HepG2 (cell line): ENCODE measurements around the gene GSS. TPM values are rescaled to one million over a fixed set of nuclear protein-coding genes. Genes with fewer than 3 reads are reported as not detected.

Experiments used
- AKAP8 ChIP-seq: sonication (generic); formaldehyde crosslinking; IDR thresholded peaks from 2 replicates; pipeline ENCODE4 v1.5.1; 2020; ENCODE audit warnings: mild to moderate bottlenecking, missing genetic modification reagents
- BORCS8-MEF2B ChIP-seq: sonication (generic); formaldehyde crosslinking; IDR thresholded peaks from 2 replicates; pipeline ENCODE4 v1.8.0; 2022; ENCODE audit warnings: mild to moderate bottlenecking, missing genetic modification reagents
- CHD4 ChIP-seq: fragments of 200-600 bp; sonication (generic); IDR thresholded peaks from 2 replicates; pipeline ENCODE4 v1.7.0; 2017; ENCODE audit warnings: mild to moderate bottlenecking, low read length, borderline replicate concordance
- ETV5 ChIP-seq: IDR thresholded peaks from 2 replicates; pipeline ENCODE4 v1.6.1; 2018; ENCODE audit warnings: missing biosample characterization, missing genetic modification reagents, inconsistent platforms, borderline replicate concordance
- HNRNPL ChIP-seq: fragments of 200-400 bp; formaldehyde crosslinking; IDR thresholded peaks from 2 replicates; pipeline ENCODE4 v1.6.1; 2017; ENCODE audit warnings: mild to moderate bottlenecking, low read depth, low read length
- HOXA5 ChIP-seq: sonication (generic); formaldehyde crosslinking; IDR thresholded peaks from 2 replicates; pipeline ENCODE4 v1.4.0; 2020; ENCODE audit warnings: missing genetic modification reagents
- JARID2 ChIP-seq: sonication (generic); formaldehyde crosslinking; IDR thresholded peaks from 2 replicates; pipeline ENCODE4 v1.8.1; 2023; ENCODE audit warnings: missing genetic modification reagents, inconsistent platforms; ENCODE audit not compliant: insufficient replicate concordance
- NAIF1 ChIP-seq: sonication (generic); formaldehyde crosslinking; IDR thresholded peaks from 2 replicates; pipeline ENCODE4 v1.5.0; 2020; ENCODE audit warnings: mild to moderate bottlenecking, missing genetic modification reagents, borderline replicate concordance
- NFATC3 ChIP-seq: sonication (generic); formaldehyde crosslinking; IDR thresholded peaks from 2 replicates; pipeline ENCODE4 v1.5.1; 2020; ENCODE audit warnings: mild to moderate bottlenecking, missing genetic modification reagents
- PRPF4 ChIP-seq: fragments of 200-400 bp; formaldehyde crosslinking; IDR thresholded peaks from 2 replicates; pipeline ENCODE4 v1.6.1; 2016; ENCODE audit warnings: low read length, low read depth; ENCODE audit not compliant: poor library complexity, severe bottlenecking
- REL ChIP-seq: sonication (generic); formaldehyde crosslinking; conservative IDR thresholded peaks from 2 replicates; pipeline ENCODE4 v1.8.0; 2022; ENCODE audit warnings: mild to moderate bottlenecking, missing genetic modification reagents, moderate library complexity
- SMAD9 ChIP-seq: sonication (generic); formaldehyde crosslinking; IDR thresholded peaks from 2 replicates; pipeline ENCODE4 v1.5.1; 2020; ENCODE audit warnings: mild to moderate bottlenecking, missing genetic modification reagents
- SMARCE1 ChIP-seq: fragments of 450-650 bp; IDR thresholded peaks from 2 replicates; pipeline ENCODE4 v1.6.1; 2017; ENCODE audit warnings: borderline replicate concordance
- SMYD3 ChIP-seq: sonication (generic); formaldehyde crosslinking; IDR thresholded peaks from 2 replicates; pipeline ENCODE4 v1.8.1; 2023; ENCODE audit warnings: mild to moderate bottlenecking, missing genetic modification reagents
- TAF1 ChIP-seq: sonication (generic); formaldehyde crosslinking; IDR thresholded peaks from 2 replicates; pipeline ENCODE4 v1.4.0; 2020; ENCODE audit warnings: missing genetic modification reagents
- YEATS2 ChIP-seq: sonication (generic); formaldehyde crosslinking; IDR thresholded peaks from 2 replicates; pipeline ENCODE4 v1.4.0; 2020; ENCODE audit warnings: missing genetic modification reagents, borderline replicate concordance
- ZNF224 ChIP-seq: sonication (generic); formaldehyde crosslinking; IDR thresholded peaks from 2 replicates; pipeline ENCODE4 v1.5.0; 2020; ENCODE audit warnings: mild to moderate bottlenecking, missing genetic modification reagents
- ZNF282 ChIP-seq: fragments of 450-650 bp; IDR thresholded peaks from 2 replicates; pipeline ENCODE4 v1.6.1; 2018; ENCODE audit not compliant: partially characterized antibody
- ZNF672 ChIP-seq: sonication (generic); formaldehyde crosslinking; IDR thresholded peaks from 2 replicates; pipeline ENCODE4 v1.8.1; 2022; ENCODE audit warnings: missing genetic modification reagents
- ZNF747 ChIP-seq: sonication (generic); formaldehyde crosslinking; IDR thresholded peaks from 2 replicates; pipeline ENCODE4 v1.8.1; 2023; ENCODE audit warnings: missing genetic modification reagents, mild to moderate bottlenecking, borderline replicate concordance
- ZNF773 ChIP-seq: sonication (generic); formaldehyde crosslinking; IDR thresholded peaks from 2 replicates; pipeline ENCODE4 v1.4.0; 2020; ENCODE audit warnings: missing genetic modification reagents, borderline replicate concordance
- ZNF841 ChIP-seq: sonication (generic); formaldehyde crosslinking; IDR thresholded peaks from 2 replicates; pipeline ENCODE4 v1.8.1; 2023; ENCODE audit warnings: missing genetic modification reagents, borderline replicate concordance
- ZSCAN25 ChIP-seq: sonication (generic); formaldehyde crosslinking; IDR thresholded peaks from 2 replicates; pipeline ENCODE4 v1.8.0; 2022; ENCODE audit warnings: mild to moderate bottlenecking, missing genetic modification reagents
- polyA plus RNA-seq, 8 experiments: library from polyadenylated mRNA; depleted of rRNA in 3 of 8; stranded (reverse) in 7 of 8; unstranded in 1 of 8; fragments of >200 nt; fragmentation: Illumina TruSeq in 4 of 8; extraction: Trizol in 4 of 8; gene quantifications; 2 replicates each; pipeline versions ENCODE4 v1.2.1 to v1.2.3, GENCODE V29; 2011 to 2016; ENCODE audit warnings: low read depth in 4 of 8, missing spikeins in 1 of 8, mixed read lengths in 1 of 8; ENCODE audit not compliant: insufficient read depth in 1 of 8
- total RNA-seq, 5 experiments: library from RNA; depleted of rRNA; stranded (reverse); fragments of >200 nt; fragmentation: Illumina TruSeq; extraction: Trizol; gene quantifications; 2 replicates each; pipeline ENCODE4 v1.2.3, GENCODE V29; 2016; ENCODE audit warnings: low read depth in 1 of 5
- TF ChIP-seq, protein P1 (sequence below): sonication (generic); formaldehyde crosslinking; IDR thresholded peaks from 2 replicates; pipeline ENCODE4 v1.5.0; 2020; ENCODE audit warnings: mild to moderate bottlenecking, missing genetic modification reagents
- TF ChIP-seq, protein P2 (sequence below): sonication (generic); formaldehyde crosslinking; IDR thresholded peaks from 2 replicates; pipeline ENCODE4 v1.5.0; 2020; ENCODE audit warnings: mild to moderate bottlenecking, missing genetic modification reagents
- TF ChIP-seq, protein P3 (sequence below): sonication (generic); formaldehyde crosslinking; IDR thresholded peaks from 2 replicates; pipeline ENCODE4 v1.4.0; 2020; ENCODE audit warnings: mild to moderate bottlenecking, missing genetic modification reagents

GSS gene
- total and polyA plus RNA-seq, 2 of the 13 experiments (the other 11 are each of a cell fraction or from before 2014, with no cell fraction given), result 80.1 to 102 TPM

- TF ChIP-seq, protein P1, sequence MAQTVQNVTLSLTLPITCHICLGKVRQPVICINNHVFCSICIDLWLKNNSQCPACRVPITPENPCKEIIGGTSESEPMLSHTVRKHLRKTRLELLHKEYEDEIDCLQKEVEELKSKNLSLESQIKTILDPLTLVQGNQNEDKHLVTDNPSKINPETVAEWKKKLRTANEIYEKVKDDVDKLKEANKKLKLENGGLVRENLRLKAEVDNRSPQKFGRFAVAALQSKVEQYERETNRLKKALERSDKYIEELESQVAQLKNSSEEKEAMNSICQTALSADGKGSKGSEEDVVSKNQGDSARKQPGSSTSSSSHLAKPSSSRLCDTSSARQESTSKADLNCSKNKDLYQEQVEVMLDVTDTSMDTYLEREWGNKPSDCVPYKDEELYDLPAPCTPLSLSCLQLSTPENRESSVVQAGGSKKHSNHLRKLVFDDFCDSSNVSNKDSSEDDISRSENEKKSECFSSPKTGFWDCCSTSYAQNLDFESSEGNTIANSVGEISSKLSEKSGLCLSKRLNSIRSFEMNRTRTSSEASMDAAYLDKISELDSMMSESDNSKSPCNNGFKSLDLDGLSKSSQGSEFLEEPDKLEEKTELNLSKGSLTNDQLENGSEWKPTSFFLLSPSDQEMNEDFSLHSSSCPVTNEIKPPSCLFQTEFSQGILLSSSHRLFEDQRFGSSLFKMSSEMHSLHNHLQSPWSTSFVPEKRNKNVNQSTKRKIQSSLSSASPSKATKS (CRISPR knock-in tag), result no peak
- no peak for TF ChIP-seq CHD4
- peak; percentile 80 for TF ChIP-seq ZSCAN25 (CRISPR knock-in tag)
- TF ChIP-seq AKAP8, result peak; percentile 64
- peak; percentile 100 for TF ChIP-seq TAF1
- peak; percentile 98 for TF ChIP-seq BORCS8-MEF2B (CRISPR knock-in tag)
- TF ChIP-seq, protein P2, sequence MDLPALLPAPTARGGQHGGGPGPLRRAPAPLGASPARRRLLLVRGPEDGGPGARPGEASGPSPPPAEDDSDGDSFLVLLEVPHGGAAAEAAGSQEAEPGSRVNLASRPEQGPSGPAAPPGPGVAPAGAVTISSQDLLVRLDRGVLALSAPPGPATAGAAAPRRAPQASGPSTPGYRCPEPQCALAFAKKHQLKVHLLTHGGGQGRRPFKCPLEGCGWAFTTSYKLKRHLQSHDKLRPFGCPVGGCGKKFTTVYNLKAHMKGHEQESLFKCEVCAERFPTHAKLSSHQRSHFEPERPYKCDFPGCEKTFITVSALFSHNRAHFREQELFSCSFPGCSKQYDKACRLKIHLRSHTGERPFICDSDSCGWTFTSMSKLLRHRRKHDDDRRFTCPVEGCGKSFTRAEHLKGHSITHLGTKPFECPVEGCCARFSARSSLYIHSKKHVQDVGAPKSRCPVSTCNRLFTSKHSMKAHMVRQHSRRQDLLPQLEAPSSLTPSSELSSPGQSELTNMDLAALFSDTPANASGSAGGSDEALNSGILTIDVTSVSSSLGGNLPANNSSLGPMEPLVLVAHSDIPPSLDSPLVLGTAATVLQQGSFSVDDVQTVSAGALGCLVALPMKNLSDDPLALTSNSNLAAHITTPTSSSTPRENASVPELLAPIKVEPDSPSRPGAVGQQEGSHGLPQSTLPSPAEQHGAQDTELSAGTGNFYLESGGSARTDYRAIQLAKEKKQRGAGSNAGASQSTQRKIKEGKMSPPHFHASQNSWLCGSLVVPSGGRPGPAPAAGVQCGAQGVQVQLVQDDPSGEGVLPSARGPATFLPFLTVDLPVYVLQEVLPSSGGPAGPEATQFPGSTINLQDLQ (CRISPR knock-in tag), result no peak; the same call in 1 of the 2 replicates
- TF ChIP-seq ZNF841 (CRISPR knock-in tag), result peak; percentile 67; the same call in 1 of the 2 replicates
- TF ChIP-seq YEATS2, result peak; percentile 95; the same call in 1 of the 2 replicates
- no peak for TF ChIP-seq ZNF282
- peak; percentile 67; the same call in 1 of the 2 replicates for TF ChIP-seq HNRNPL
- peak; percentile 98 for TF ChIP-seq ZNF747 (CRISPR knock-in tag)
- peak; percentile 87 for TF ChIP-seq HOXA5 (CRISPR knock-in tag)
- TF ChIP-seq REL (CRISPR knock-in tag), result peak; percentile 94; the same call in 1 of the 2 replicates
- 0 out of 2 replicates have a peak, but pooled peaks have one; percentile 79 for TF ChIP-seq ZNF672 (CRISPR knock-in tag)
- TF ChIP-seq, protein P3, sequence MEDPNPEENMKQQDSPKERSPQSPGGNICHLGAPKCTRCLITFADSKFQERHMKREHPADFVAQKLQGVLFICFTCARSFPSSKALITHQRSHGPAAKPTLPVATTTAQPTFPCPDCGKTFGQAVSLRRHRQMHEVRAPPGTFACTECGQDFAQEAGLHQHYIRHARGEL, result peak; percentile 87; the same call in 1 of the 2 replicates
- peak; percentile 78 for TF ChIP-seq PRPF4
- peak; percentile 97 for TF ChIP-seq ZNF224 (CRISPR knock-in tag)
- peak; percentile 88 for TF ChIP-seq SMYD3
- TF ChIP-seq JARID2 (CRISPR knock-in tag), result peak; percentile 90
- peak; percentile 96; the same call in 1 of the 2 replicates for TF ChIP-seq NAIF1 (CRISPR knock-in tag)
- TF ChIP-seq SMARCE1, result no peak
- peak; percentile 91; the same call in 1 of the 2 replicates for TF ChIP-seq SMAD9 (CRISPR knock-in tag)
- peak; percentile 60; the same call in 1 of the 2 replicates for TF ChIP-seq ZNF773 (CRISPR knock-in tag)
- TF ChIP-seq ETV5 (CRISPR knock-in tag), result peak; percentile 66
- peak; percentile 98 for TF ChIP-seq NFATC3
These were observed at the start of gene GSS, which contains the start of gene MYH7B (continued) for GRCh38 chr20:34955231-34956040.
